ENCODE data around the gene TRA2A. TPM values are rescaled to one million over a fixed set of nuclear protein-coding genes. Genes with fewer than 3 reads are reported as not detected.

Gene TRA2A
- total and polyA plus RNA-seq, 11 donors = 13.2 to 55.7 (median 32.5) TPM

DNA sequence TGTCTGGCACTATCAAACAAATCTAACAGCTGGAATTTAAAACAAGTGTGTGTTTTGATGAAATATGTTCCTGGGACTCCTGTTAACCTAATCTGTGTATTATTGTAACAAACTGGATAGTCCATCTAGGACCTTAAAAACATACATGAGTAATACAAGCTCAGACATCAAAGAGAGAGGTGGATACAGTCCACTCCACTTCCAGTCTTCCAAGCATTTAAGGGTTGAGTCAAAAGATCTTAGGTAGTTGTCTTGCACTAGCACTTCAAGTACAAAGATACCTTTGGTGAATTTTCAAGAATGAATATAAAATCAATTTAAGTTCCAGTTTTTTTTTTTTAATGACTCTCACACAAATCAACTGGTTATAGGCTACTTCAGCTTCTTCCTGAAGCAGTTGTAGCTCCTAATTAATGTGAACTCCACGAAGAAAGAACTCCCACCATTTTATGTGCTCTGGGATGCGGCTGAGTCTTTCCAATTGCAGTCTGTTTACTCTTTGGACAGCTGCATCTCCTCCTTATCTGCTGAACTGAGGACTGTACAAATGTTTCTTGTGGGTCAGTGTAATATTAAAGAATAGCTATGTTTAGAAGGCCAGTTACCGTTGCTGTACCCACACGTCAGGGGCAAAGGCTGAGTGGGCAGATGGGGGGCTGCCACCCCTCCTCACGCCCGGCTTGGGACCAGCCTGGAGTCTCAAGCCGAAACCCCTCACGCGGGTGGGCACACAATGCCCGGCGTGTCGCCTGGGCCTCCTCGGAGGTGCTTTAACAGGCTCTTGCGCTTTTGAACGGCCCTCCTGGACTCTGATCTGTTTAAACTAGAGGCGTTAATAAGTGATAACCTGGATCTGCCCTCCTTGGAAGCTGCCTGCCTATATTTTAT, 58.6 kb downstream of the TRA2A start:
- DNase-seq (no peak), ATAC-seq (no peak)
- intact Hi-C loops (cut with DNase I) = loop anchor here in 1 of 10 donors (10.0 kb wide), 1 partner anchor 288 kb away; the partner anchor contains the start of gene NUP42
- Histone ChIP-seq H3K4me3 (peak overlapping the region in 2 of 12 donors; percentile 13 to 54), H3K4me1 (peaks cover 5 to 53% (median 32%) of the 10 kb centered on the region in 12 donors), H3K27me3 (peaks cover 88 to 100% (median 100%) of the 10 kb centered on the region in 9 donors), H3K9me3 (no peaks in the 10 kb centered on the region), H3K27ac (no peak overlapping the region), H3K36me3 (no peaks in the 10 kb centered on the region)
- WGBS, 4 donors = 15 to 25% (median 18%) methylated on average over 16 of the region's 16 CpGs
- TF ChIP-seq POLR2A (IDR thresholded peaks at IDR 0.05) (no peak), CTCF (IDR thresholded peaks at IDR 0.05) (no peak)

DNA sequence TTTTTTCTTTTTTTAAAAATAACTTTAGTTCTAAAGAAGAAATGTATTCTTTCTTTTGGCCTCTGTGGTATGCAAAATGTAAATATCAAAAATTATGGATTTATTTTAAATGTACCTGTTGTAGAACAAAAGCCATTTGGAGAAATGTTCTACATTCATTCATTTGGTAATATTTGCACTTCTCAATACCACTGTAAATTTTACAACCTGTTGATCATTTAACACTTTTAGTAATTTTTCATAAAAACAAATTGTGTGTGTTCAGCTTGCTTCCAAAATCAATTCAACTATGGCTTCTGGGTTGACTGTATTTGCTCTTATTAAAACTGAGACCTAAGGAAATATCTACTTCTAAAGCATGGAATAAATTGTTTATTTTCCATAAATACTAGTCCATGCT, 59.2 kb downstream of the TRA2A start:
- Histone ChIP-seq H3K4me1 (peaks cover 5 to 59% (median 37%) of the 10 kb centered on the region in 12 donors), H3K4me3 (no peak overlapping the region), H3K9me3 (no peaks in the 10 kb centered on the region), H3K27me3 (peaks cover 89 to 100% (median 100%) of the 10 kb centered on the region in 9 donors), H3K27ac (no peak overlapping the region), H3K36me3 (no peaks in the 10 kb centered on the region)
- DNase-seq (no peak), ATAC-seq (no peak)
- TF ChIP-seq CTCF (IDR thresholded peaks at IDR 0.05) (no peak), POLR2A (IDR thresholded peaks at IDR 0.05) (no peak)
- intact Hi-C loops (cut with DNase I) = loop anchor here in 1 of 10 donors (10.0 kb wide), 1 partner anchor 288 kb away; the partner anchor contains the start of gene NUP42

- H3K27me3 ChIP-seq = peaks cover 89 to 100% (median 100%) of the 10 kb centered on the region in 9 donors
- no peak overlapping the region for H3K4me3 ChIP-seq
- no peak for TF ChIP-seq POLR2A (IDR thresholded peaks at IDR 0.05)
- no peak for TF ChIP-seq CTCF (IDR thresholded peaks at IDR 0.05)
- 84 to 91% (median 87%) methylated on average over 6 of the region's 6 CpGs for WGBS, 4 donors
- peaks cover 5 to 62% (median 38%) of the 10 kb centered on the region in 12 donors for H3K4me1 ChIP-seq
- ATAC-seq (no peak), DNase-seq (no peak)
- intact Hi-C loops (cut with DNase I) = loop anchor here in 1 of 10 donors (10.0 kb wide), 1 partner anchor 287 kb away; the partner anchor contains the start of gene NUP42
- H3K9me3 ChIP-seq = no peaks in the 10 kb centered on the region
- no peaks in the 10 kb centered on the region for H3K36me3 ChIP-seq
- no peak overlapping the region for H3K27ac ChIP-seq
Observed at GRCh38 chr7:23472046-23472445, 59.7 kb downstream of the TRA2A start.

Data from heart left ventricle (tissue), 16 donors.